GM13977 (cell line): ENCODE data around the gene REP15.

Source experiments
- DNase-seq: peaks from one replicate; pipeline ENCODE4 v3.0.0; 2012; ENCODE audit warnings: low spot score
- in situ Hi-C: fragments of 300-500 bp; cut with MboI; formaldehyde crosslinking; loops from one replicate; pipeline ENCODE4 v1.12.0; 2022; ENCODE audit warnings: low sequenced_read_pairs, low pct_unique_long_range_greater_than_20kb, mixed read lengths, inconsistent platforms; ENCODE audit not compliant: unreplicated experiment
- TF ChIP-seq, protein P1 (sequence below): IDR thresholded peaks from 2 replicates; pipeline ENCODE4 v1.5.1; 2012; ENCODE audit warnings: mild to moderate bottlenecking, control low read depth; ENCODE audit not compliant: insufficient read depth; ENCODE audit errors: extremely low read depth, missing control alignments

REP15 gene

DNA sequence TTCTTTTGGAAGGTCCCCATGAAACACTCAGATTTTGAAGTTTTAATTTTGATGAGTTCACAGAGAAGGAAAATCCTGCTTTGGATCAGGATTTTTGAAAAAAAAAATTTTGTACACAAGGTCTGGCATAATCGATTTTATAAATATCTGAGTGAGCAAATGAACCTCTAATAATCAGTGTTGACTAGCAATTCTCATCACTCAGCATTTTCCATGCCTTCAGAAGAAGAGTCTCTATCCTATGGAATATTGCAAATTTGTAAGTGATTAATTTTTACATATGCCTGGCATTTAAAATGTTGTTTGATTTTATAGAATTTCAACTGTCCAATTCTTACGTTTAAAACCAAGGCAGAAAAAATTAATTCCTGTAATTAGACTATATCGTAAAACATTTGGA, 30.5 kb upstream of the REP15 start:
- TF ChIP-seq, protein P1, sequence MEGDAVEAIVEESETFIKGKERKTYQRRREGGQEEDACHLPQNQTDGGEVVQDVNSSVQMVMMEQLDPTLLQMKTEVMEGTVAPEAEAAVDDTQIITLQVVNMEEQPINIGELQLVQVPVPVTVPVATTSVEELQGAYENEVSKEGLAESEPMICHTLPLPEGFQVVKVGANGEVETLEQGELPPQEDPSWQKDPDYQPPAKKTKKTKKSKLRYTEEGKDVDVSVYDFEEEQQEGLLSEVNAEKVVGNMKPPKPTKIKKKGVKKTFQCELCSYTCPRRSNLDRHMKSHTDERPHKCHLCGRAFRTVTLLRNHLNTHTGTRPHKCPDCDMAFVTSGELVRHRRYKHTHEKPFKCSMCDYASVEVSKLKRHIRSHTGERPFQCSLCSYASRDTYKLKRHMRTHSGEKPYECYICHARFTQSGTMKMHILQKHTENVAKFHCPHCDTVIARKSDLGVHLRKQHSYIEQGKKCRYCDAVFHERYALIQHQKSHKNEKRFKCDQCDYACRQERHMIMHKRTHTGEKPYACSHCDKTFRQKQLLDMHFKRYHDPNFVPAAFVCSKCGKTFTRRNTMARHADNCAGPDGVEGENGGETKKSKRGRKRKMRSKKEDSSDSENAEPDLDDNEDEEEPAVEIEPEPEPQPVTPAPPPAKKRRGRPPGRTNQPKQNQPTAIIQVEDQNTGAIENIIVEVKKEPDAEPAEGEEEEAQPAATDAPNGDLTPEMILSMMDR, result no peak

GRCh38 chr12:27666510-27666909, 29.7 kb upstream of the REP15 start:
- TF ChIP-seq, protein P1, result no peak
- no peak for DNase-seq
- in situ Hi-C loops, result no loop called here

More for the DNA sequence above, 30.5 kb upstream of the REP15 start:
- in situ Hi-C loops, result no loop called here
- no peak for DNase-seq

- no peak for DNase-seq
- in situ Hi-C loops, result no loop called here
- TF ChIP-seq, protein P1, result no peak
Measured at GRCh38 chr12:27667540-27667939, 28.7 kb upstream of the REP15 start.

DNA sequence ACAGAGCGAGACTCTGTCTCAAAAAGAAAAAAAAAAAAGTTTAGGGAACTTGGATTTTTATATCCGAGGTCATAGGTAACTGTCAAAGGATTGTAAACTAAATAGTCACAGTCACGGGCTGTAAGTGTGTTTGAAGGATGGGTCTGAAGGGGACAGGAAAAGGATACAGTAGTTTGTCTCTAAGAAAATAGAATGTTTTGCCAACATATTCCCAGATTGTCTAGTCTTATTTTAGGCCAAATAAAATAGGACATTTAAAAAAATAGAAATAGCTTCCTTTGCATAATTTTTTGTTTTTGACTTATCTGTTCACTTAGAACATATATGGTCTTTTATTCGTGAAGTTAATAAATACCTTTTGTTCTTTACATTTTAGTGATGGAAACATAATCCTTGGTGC, 24.2 kb upstream of the REP15 start:
- TF ChIP-seq, protein P1, result no peak
- DNase-seq, result no peak
- in situ Hi-C loops, result no loop called here

DNA sequence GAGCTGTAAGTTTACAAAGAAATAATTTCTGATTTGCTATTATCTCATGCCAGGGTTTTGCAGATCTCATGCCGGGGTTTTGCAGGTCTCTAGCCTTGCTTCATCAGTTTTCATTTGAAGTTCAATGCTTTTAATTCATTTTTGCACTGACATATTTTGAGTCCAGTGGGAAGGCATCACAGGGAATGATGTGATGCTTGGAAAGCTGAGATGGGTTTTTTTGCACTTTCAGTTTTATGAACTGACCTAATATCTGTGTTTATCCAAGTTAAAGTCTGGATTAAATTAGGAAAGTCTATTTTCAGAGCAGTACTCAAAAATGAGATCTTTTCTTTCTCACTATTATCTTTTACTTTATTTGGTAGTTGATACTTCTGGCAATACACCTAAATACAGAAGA, 23.6 kb upstream of the REP15 start:
- DNase-seq, result no peak
- TF ChIP-seq, protein P1, result no peak
- in situ Hi-C loops, result no loop called here

DNA sequence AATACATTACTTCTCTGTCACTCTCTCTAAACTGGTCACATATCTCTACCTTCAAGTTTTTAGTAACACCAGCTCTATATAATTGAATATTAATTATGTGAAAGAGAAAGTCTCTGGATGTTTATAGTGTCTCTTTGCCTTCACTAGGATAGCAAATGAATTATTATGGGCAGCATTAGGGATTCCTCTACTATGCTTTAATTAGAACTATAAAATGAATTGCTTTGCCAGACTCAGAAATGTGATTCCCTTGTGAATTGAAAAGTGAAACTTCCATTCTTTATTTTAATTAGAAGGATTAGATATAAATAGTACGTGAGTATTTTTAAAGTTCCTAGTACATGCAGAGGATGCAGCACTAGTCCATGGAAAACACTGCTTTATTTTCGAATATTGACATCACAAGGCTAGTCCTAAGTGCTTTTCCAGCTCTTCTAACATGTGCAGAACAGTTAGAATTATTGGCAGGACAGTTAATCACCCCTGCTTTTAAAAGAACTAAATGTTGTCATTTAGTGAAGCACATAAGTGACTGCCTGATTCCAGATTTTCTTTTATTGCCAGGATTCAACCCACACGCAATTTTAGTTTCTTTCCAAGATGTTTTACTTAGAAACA, 23.0 kb upstream of the REP15 start:
- DNase-seq, result no peak
- in situ Hi-C loops, result no loop called here
- TF ChIP-seq, protein P1, result no peak
